Measurements from ENCODE around the gene PLEKHA5.

GRCh38 chr12:19138551-19138950 is 9.0 kb downstream of the PLEKHA5 start:
- TF ChIP-seq, protein P1, sequence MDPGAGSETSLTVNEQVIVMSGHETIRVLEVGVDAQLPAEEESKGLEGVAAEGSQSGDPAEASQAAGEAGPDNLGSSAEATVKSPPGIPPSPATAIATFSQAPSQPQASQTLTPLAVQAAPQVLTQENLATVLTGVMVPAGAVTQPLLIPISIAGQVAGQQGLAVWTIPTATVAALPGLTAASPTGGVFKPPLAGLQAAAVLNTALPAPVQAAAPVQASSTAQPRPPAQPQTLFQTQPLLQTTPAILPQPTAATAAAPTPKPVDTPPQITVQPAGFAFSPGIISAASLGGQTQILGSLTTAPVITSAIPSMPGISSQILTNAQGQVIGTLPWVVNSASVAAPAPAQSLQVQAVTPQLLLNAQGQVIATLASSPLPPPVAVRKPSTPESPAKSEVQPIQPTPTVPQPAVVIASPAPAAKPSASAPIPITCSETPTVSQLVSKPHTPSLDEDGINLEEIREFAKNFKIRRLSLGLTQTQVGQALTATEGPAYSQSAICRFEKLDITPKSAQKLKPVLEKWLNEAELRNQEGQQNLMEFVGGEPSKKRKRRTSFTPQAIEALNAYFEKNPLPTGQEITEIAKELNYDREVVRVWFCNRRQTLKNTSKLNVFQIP (CRISPR knock-in tag; IDR thresholded peaks at IDR 0.05; ENCODE audit: borderline replicate concordance, low read depth) = no peak
- TF ChIP-seq RARB (CRISPR knock-in tag; IDR thresholded peaks at IDR 0.05) (no peak), CREB5 (CRISPR knock-in tag; IDR thresholded peaks at IDR 0.05; ENCODE audit: low read depth) (no peak), GLIS3 (CRISPR knock-in tag; IDR thresholded peaks at IDR 0.05) (no peak), ARNTL (CRISPR knock-in tag; IDR thresholded peaks at IDR 0.05; ENCODE audit: borderline replicate concordance, low read depth) (no peak), ZFP30 (CRISPR knock-in tag; IDR thresholded peaks at IDR 0.05) (no peak), ZNF70 (CRISPR knock-in tag; IDR thresholded peaks at IDR 0.05) (no peak)

Measured in SK-N-SH treated with all-trans-retinoic acid at 6 μM for 48 hours (cell line).